H1 (cell line): ENCODE measurements around the gene TEAD3. TPM values are rescaled to one million over a fixed set of nuclear protein-coding genes. Genes with fewer than 3 reads are reported as not detected.

Source experiments
- CTCF ChIA-PET: fragments of 300-600 bp; sonication (Branson Sonifier 250); formaldehyde crosslinking; loops from one replicate; lab custom pipeline; 2021; ENCODE audit not compliant: partially characterized antibody; lab: Charles Lee
- POLR2A ChIA-PET: fragments of 300-600 bp; sonication (Branson Sonifier 250); formaldehyde crosslinking; loops from one replicate; lab custom pipeline; 2021; ENCODE audit warnings: inconsistent platforms; ENCODE audit not compliant: partially characterized antibody; lab: Charles Lee
- DNase-seq, 2 experiments: peaks; one replicate each; pipeline versions ENCODE4 v3.0.0 to v3.0.0-alpha.2; 2010 to 2022; ENCODE audit warnings: low spot score in 2 of 2, low read depth in 1 of 2, mixed read lengths in 1 of 2
- FAIRE-seq: peaks from 2 replicates; lab custom pipeline; 2011; peaks lifted over from hg19 to GRCh38; lab: Jason Lieb, UNC
- H2AFZ ChIP-seq: 2 replicates; pipeline ENCODE4 v1.8.1; 2012; ENCODE audit warnings: low read length, inconsistent platforms
- H2AK5ac ChIP-seq: 2 replicates; pipeline ENCODE4 v1.6.1; 2013; ENCODE audit warnings: low read depth, low read length
- H2BK120ac ChIP-seq: replicated peaks from 2 replicates; pipeline ENCODE3; 2013; ENCODE audit warnings: low read depth, low read length, inconsistent platforms
- H2BK12ac ChIP-seq: 2 replicates; pipeline ENCODE4 v1.6.1; 2013; ENCODE audit warnings: low read depth, low read length
- H2BK15ac ChIP-seq: 2 replicates; pipeline ENCODE4 v1.6.1; 2013; ENCODE audit warnings: low read length
- H2BK20ac ChIP-seq: 2 replicates; pipeline ENCODE4 v1.6.1; 2013; ENCODE audit warnings: low read length
- H2BK5ac ChIP-seq: 2 replicates; pipeline ENCODE4 v1.6.1; 2013; ENCODE audit warnings: low read depth, low read length
- H3K14ac ChIP-seq: 2 replicates; pipeline ENCODE4 v1.6.1; 2013; ENCODE audit warnings: inconsistent platforms; ENCODE audit not compliant: insufficient read length
- H3K18ac ChIP-seq: 2 replicates; pipeline ENCODE4 v1.6.1; 2013; ENCODE audit warnings: low read length; ENCODE audit errors: extremely low read depth
- H3K23ac ChIP-seq: 2 replicates; pipeline ENCODE4 v1.6.1; 2013; ENCODE audit warnings: inconsistent platforms; ENCODE audit not compliant: insufficient read length
- H3K23me2 ChIP-seq: 2 replicates; pipeline ENCODE4 v1.6.1; 2013; ENCODE audit warnings: low read depth, low read length
- H3K27ac ChIP-seq: 2 replicates; pipeline ENCODE4 v1.6.1; 2011; ENCODE audit warnings: low read depth, low read length, inconsistent platforms
- H3K27me3 ChIP-seq, 4 experiments: replicated peaks in 1 of 4; 1 replicate in 1 of 4; 2 replicates in 3 of 4; pipeline versions ENCODE4 v1.6.1 to v1.8.1; 2011 to 2013; ENCODE audit warnings: low read length in 3 of 4, mild to moderate bottlenecking in 3 of 4, inconsistent platforms in 2 of 4, mixed read lengths in 2 of 4, moderate library complexity in 1 of 4; ENCODE audit not compliant: control insufficient read depth in 3 of 4, insufficient read depth in 3 of 4; ENCODE audit errors: extremely low read depth in 1 of 4
- H3K36me3 ChIP-seq, 4 experiments: 2 replicates each; pipeline versions ENCODE4 v1.6.1 to v1.8.1; 2011 to 2013; ENCODE audit warnings: mild to moderate bottlenecking in 4 of 4, low read length in 3 of 4, moderate library complexity in 2 of 4, control low read depth in 1 of 4, inconsistent platforms in 1 of 4; ENCODE audit not compliant: insufficient read depth in 4 of 4, control insufficient read depth in 2 of 4
- H3K4ac ChIP-seq: replicated peaks from 2 replicates; pipeline ENCODE3; 2013; ENCODE audit warnings: low read length, low read depth, mixed read lengths, inconsistent platforms; ENCODE audit not compliant: insufficient read length
- H3K4me1 ChIP-seq, 4 experiments: replicated peaks in 1 of 4; 1 replicate in 1 of 4; 2 replicates in 3 of 4; pipeline versions ENCODE4 v1.6.1 to v1.8.1; 2011 to 2013; ENCODE audit warnings: low read length in 3 of 4, inconsistent platforms in 2 of 4, mixed read lengths in 1 of 4; ENCODE audit not compliant: insufficient read depth in 4 of 4, control insufficient read depth in 3 of 4
- H3K4me2 ChIP-seq, 2 experiments: 2 replicates each; pipeline versions ENCODE4 v1.6.1 to v1.8.1; 2011 to 2013; ENCODE audit warnings: low read depth in 2 of 2, low read length in 2 of 2, control low read depth in 1 of 2, inconsistent platforms in 1 of 2, mild to moderate bottlenecking in 1 of 2; ENCODE audit not compliant: insufficient read depth in 1 of 2
- H3K4me3 ChIP-seq, 4 experiments: fragments of 200-600, 300-600 bp in 1 of 4; sonication (generic), shearing (Covaris generic), sonication (Bioruptor Twin) in 1 of 4; 2 replicates each; pipeline versions ENCODE4 v1.5.1 to v1.8.1; 2011 to 2016; ENCODE audit warnings: low read length in 4 of 4, low read depth in 3 of 4, control low read depth in 2 of 4, inconsistent platforms in 2 of 4, mild to moderate bottlenecking in 2 of 4, mixed read lengths in 1 of 4, moderate library complexity in 1 of 4; ENCODE audit not compliant: insufficient read depth in 2 of 4; ENCODE audit errors: extremely low read depth in 1 of 4
- H3K56ac ChIP-seq: replicated peaks from 2 replicates; pipeline ENCODE3; 2013; ENCODE audit warnings: low read depth, mild to moderate bottlenecking, mixed read lengths, low read length, inconsistent platforms; ENCODE audit not compliant: insufficient read length
- H3K79me1 ChIP-seq: 2 replicates; pipeline ENCODE4 v1.6.1; 2013; ENCODE audit warnings: low read depth, low read length, control low read depth
- H3K79me2 ChIP-seq, 2 experiments: 2 replicates each; pipeline versions ENCODE4 v1.6.1 to v1.8.1; 2012 to 2013; ENCODE audit warnings: low read length in 2 of 2, mild to moderate bottlenecking in 2 of 2, inconsistent platforms in 1 of 2; ENCODE audit not compliant: insufficient read depth in 2 of 2, control insufficient read depth in 1 of 2
- H3K9ac ChIP-seq, 4 experiments: replicated peaks in 1 of 4; 1 replicate in 1 of 4; 2 replicates in 3 of 4; pipeline versions ENCODE4 v1.6.1 to v1.8.1; 2011 to 2013; ENCODE audit warnings: low read depth in 3 of 4, low read length in 3 of 4, control low read depth in 2 of 4, mild to moderate bottlenecking in 2 of 4, moderate library complexity in 2 of 4, inconsistent platforms in 1 of 4; ENCODE audit errors: extremely low read depth in 1 of 4
- H3K9me3 ChIP-seq, 2 experiments: 2 replicates each; pipeline versions ENCODE4 v1.6.1 to v1.8.1; 2012 to 2013; ENCODE audit warnings: mild to moderate bottlenecking in 2 of 2, moderate library complexity in 2 of 2, control low read depth in 1 of 2, inconsistent platforms in 1 of 2, low read depth in 1 of 2, low read length in 1 of 2, mixed read lengths in 1 of 2; ENCODE audit not compliant: insufficient read depth in 2 of 2
- H4K20me1 ChIP-seq, 2 experiments: replicated peaks in 1 of 2; 2 replicates each; pipeline versions ENCODE3 to v1.8.1; 2011 to 2013; ENCODE audit warnings: inconsistent platforms in 2 of 2, low read length in 2 of 2, mild to moderate bottlenecking in 1 of 2; ENCODE audit not compliant: insufficient read depth in 2 of 2, control insufficient read depth in 1 of 2
- H4K5ac ChIP-seq: 2 replicates; pipeline ENCODE4 v1.6.1; 2013; ENCODE audit warnings: low read length, low read depth, mixed read lengths, inconsistent platforms; ENCODE audit not compliant: insufficient read length
- H4K8ac ChIP-seq: 2 replicates; pipeline ENCODE4 v1.8.0; 2013; ENCODE audit warnings: mild to moderate bottlenecking, moderate library complexity, low read length, inconsistent platforms; ENCODE audit not compliant: insufficient read depth; ENCODE audit errors: extremely low read depth
- H4K91ac ChIP-seq: replicated peaks from 2 replicates; pipeline ENCODE3; 2013; ENCODE audit warnings: low read length, mixed read lengths, inconsistent platforms; ENCODE audit not compliant: insufficient read length
- BCL11A ChIP-seq, 2 experiments: IDR thresholded peaks; one replicate each; pipeline ENCODE4 v1.6.1; 2011; ENCODE audit warnings: low read depth in 2 of 2, low read length in 2 of 2, mild to moderate bottlenecking in 2 of 2
- CHD1 ChIP-seq: IDR thresholded peaks from 2 replicates; pipeline ENCODE4 v1.6.1; 2012; ENCODE audit warnings: low read depth, low read length, improper control_type of control experiment
- HDAC2 ChIP-seq, 2 experiments: fragments of 300-600 bp in 1 of 2; sonication (generic) in 1 of 2; IDR thresholded peaks; 2 replicates each; pipeline ENCODE4 v1.6.1; 2011 to 2012; ENCODE audit warnings: low read depth in 2 of 2, low read length in 2 of 2, mild to moderate bottlenecking in 2 of 2, moderate library complexity in 2 of 2, borderline replicate concordance in 1 of 2, inconsistent platforms in 1 of 2
- RXRA ChIP-seq: IDR thresholded peaks from 2 replicates; pipeline ENCODE4 v1.6.1; 2011; ENCODE audit warnings: low read depth, mild to moderate bottlenecking, low read length, moderate library complexity; ENCODE audit not compliant: insufficient read depth
- USF2 ChIP-seq: IDR thresholded peaks from 2 replicates; pipeline ENCODE4 v1.6.1; 2011; ENCODE audit warnings: low read length, improper control_type of control experiment
- WGBS, 2 experiments: shearing (Covaris generic) in 1 of 2; methylation state at CpG; one replicate each; pipeline versions ENCODE4 v1.1.6 to v1.1.7; 2013 to 2015; ENCODE audit warnings: low lambda C conversion rate in 2 of 2, mixed read lengths in 2 of 2, inconsistent platforms in 1 of 2, low coverage in 1 of 2, missing lambda C conversion rate in 1 of 2; ENCODE audit not compliant: insufficient replicate concordance in 2 of 2, insufficient coverage in 1 of 2, insufficient read length in 1 of 2; ENCODE audit errors: extremely low coverage in 1 of 2, missing lambda C conversion rate in 1 of 2; 5-methylcytosine and 5-hydroxymethylcytosine counted together
- polyA plus RNA-seq, 7 experiments: library from polyadenylated mRNA; depleted of rRNA in 3 of 7; stranded (reverse) in 5 of 7; unstranded in 2 of 7; fragments of >200 nt in 5 of 7; fragments of 200-250 nt in 2 of 7; gene quantifications; 1 replicate in 5 of 7; 2 replicates in 1 of 7; 4 replicates in 1 of 7; pipeline versions ENCODE4 v1.2.1 to v1.2.3, GENCODE V29; 2011 to 2013; ENCODE audit warnings: missing spikeins in 2 of 7, mixed read lengths in 2 of 7
- total RNA-seq: library from RNA; stranded (reverse); fragmentation: NEBNext Ultra II Directional; extraction: Animal tissue kit (Norgen Biotek cat#: 25700); gene quantifications from 2 replicates; pipeline ENCODE4 v1.2.1, GENCODE V29; 2021

TEAD3 gene
- total and polyA plus RNA-seq, 2 of the 8 experiments (the other 6 are each of a cell fraction or from before 2014, with no cell fraction given), result 20.1 to 28.7 TPM

- no peak overlapping the region for H3K14ac ChIP-seq
- H2BK120ac ChIP-seq, result peak overlapping the region; percentile 2
- H3K79me1 ChIP-seq, result peaks cover 16% of the 10 kb centered on the region
- peak overlapping the region; percentile 71 for H3K4ac ChIP-seq
- no peaks in the 10 kb centered on the region for H3K36me3 ChIP-seq
- H3K4me2 ChIP-seq, result peak overlapping the region in 1 of 2 experiments; percentile 13; a peak in 1 of 4 replicates
- H4K91ac ChIP-seq, result peak overlapping the region; percentile 7
- H3K9ac ChIP-seq, result no peak overlapping the region
- FAIRE-seq, result no peak
- H2BK20ac ChIP-seq, result peak overlapping the region; percentile 40; the same call in 1 of the 2 replicates
- H2AK5ac ChIP-seq, result peak overlapping the region; percentile 98
- POLR2A ChIA-PET, result interaction anchor here (37.6 kb wide), 1 partner anchor 16 kb away, joined by 1319 read pairs; the partner anchor contains the start of gene RPL10A
- H3K23me2 ChIP-seq, result peaks cover 8% of the 10 kb centered on the region
- no peak for DNase-seq
- no peak overlapping the region for H3K56ac ChIP-seq
- peak overlapping the region; percentile 69; the same call in 1 of the 2 replicates for H2BK5ac ChIP-seq
- H3K79me2 ChIP-seq, result peaks cover 0 to 41% of the 10 kb centered on the region in 2 experiments; a peak in 2 of 4 replicates
- no peak overlapping the region for H3K4me3 ChIP-seq
- WGBS, 2 experiments, result 89% methylated on average over 28 of the region's 28 CpGs; no CpG with 5 or more reads in 1 of the 2 experiments
- no peaks in the 10 kb centered on the region for H3K9me3 ChIP-seq
- CTCF ChIA-PET, result interaction anchor here (1.0 to 2.4 kb wide), 2 partner anchors 21 to 29 kb away, joined by 3 to 8 read pairs; no protein-coding TSS in a partner anchor
- peaks cover 22 to 63% (median 55%) of the 10 kb centered on the region in 4 experiments for H3K4me1 ChIP-seq
- H2BK15ac ChIP-seq, result peak overlapping the region; percentile 93; the same call in 1 of the 2 replicates
- no peak overlapping the region for H3K23ac ChIP-seq
- no peak overlapping the region for H2AFZ ChIP-seq
- peak overlapping the region; percentile 52 for H2BK12ac ChIP-seq
- H3K18ac ChIP-seq, result peak overlapping the region; percentile 26; the same call in 1 of the 2 replicates
- H3K27ac ChIP-seq, result no peak overlapping the region
- H4K8ac ChIP-seq, result peak overlapping the region; percentile 23; the same call in 1 of the 2 replicates
- H4K5ac ChIP-seq, result no peak overlapping the region
- H3K27me3 ChIP-seq, result peaks cover 0 to 6% (median 2%) of the 10 kb centered on the region in 4 experiments; a peak in 3 of 7 replicates
- TF ChIP-seq CHD1 (no peak), HDAC2 (IDR thresholded peaks at IDR 0.05; ENCODE audit: borderline replicate concordance in 1 of 2, low read depth in 2 of 2, low read length in 2 of 2) (no peak), USF2 (no peak), BCL11A (IDR thresholded peaks at IDR 0.05; ENCODE audit: low read depth in 2 of 2, low read length in 2 of 2) (no peak), RXRA (no peak)
- peaks cover 15 to 29% of the 10 kb centered on the region in 2 experiments for H4K20me1 ChIP-seq
These were observed 3.4 kb downstream of the TEAD3 start for GRCh38 chr6:35493307-35493983.
